Inferior parietal cortex (tissue), 1 donor: ENCODE data around the gene COL6A3.
"Not testable (repeated sequence)": the region's sequence is repeated elsewhere in the genome, so short reads cannot be mapped to it uniquely, and the experiment has no call there.

Source experiments
- DNase-seq: peaks from one replicate; pipeline ENCODE4 v3.0.0-alpha.2; 2016; ENCODE audit errors: extremely low spot score

COL6A3 gene

GRCh38 chr2:237380768-237381167, 33.2 kb downstream of the COL6A3 start:
- no peak for DNase-seq

- no peak for DNase-seq
Measured at GRCh38 chr2:237379636-237380035, 34.3 kb downstream of the COL6A3 start.

GRCh38 chr2:237378650-237379049, 35.3 kb downstream of the COL6A3 start:
- DNase-seq, result no peak

GRCh38 chr2:237374284-237375060, 39.5 kb downstream of the COL6A3 start:
- no peak for DNase-seq

GRCh38 chr2:237371856-237372255, 42.1 kb downstream of the COL6A3 start:
- no peak for DNase-seq

GRCh38 chr2:237365671-237366070, 48.3 kb downstream of the COL6A3 start:
- no peak for DNase-seq

GRCh38 chr2:237364655-237365054, 49.3 kb downstream of the COL6A3 start:
- DNase-seq, result no peak

- no peak for DNase-seq
Measured at GRCh38 chr2:237361194-237362004, 52.6 kb downstream of the COL6A3 start.

- DNase-seq, result no peak
Measured at GRCh38 chr2:237359894-237360780, 53.8 kb downstream of the COL6A3 start.

- DNase-seq, result no peak
Measured at GRCh38 chr2:237359518-237359840, 54.5 kb downstream of the COL6A3 start.

- DNase-seq, result no peak
Measured at GRCh38 chr2:237358721-237359517, 55.0 kb downstream of the COL6A3 start.

- DNase-seq, result no peak
Measured at GRCh38 chr2:237355701-237356100, 58.3 kb downstream of the COL6A3 start.

GRCh38 chr2:237354892-237355291, 59.1 kb downstream of the COL6A3 start:
- DNase-seq, result no peak

GRCh38 chr2:237354172-237354571, 59.8 kb downstream of the COL6A3 start:
- not testable (repeated sequence) for DNase-seq

GRCh38 chr2:237353215-237353614, 60.7 kb downstream of the COL6A3 start:
- no peak for DNase-seq

- DNase-seq, result no peak
Measured at GRCh38 chr2:237352279-237352845, 61.6 kb downstream of the COL6A3 start.

- no peak for DNase-seq
Measured at GRCh38 chr2:237351796-237352195, 62.2 kb downstream of the COL6A3 start.

- no peak for DNase-seq
Measured at GRCh38 chr2:237351046-237351445, 62.9 kb downstream of the COL6A3 start.

- no peak for DNase-seq
Measured at GRCh38 chr2:237350597-237350996, 63.4 kb downstream of the COL6A3 start.

GRCh38 chr2:237350070-237350469, 63.9 kb downstream of the COL6A3 start:
- DNase-seq, result no peak

- no peak for DNase-seq
Measured at GRCh38 chr2:237348281-237348865, 65.6 kb downstream of the COL6A3 start.
